Measurements from ENCODE around the gene AGAP1.

Gene AGAP1

DNA sequence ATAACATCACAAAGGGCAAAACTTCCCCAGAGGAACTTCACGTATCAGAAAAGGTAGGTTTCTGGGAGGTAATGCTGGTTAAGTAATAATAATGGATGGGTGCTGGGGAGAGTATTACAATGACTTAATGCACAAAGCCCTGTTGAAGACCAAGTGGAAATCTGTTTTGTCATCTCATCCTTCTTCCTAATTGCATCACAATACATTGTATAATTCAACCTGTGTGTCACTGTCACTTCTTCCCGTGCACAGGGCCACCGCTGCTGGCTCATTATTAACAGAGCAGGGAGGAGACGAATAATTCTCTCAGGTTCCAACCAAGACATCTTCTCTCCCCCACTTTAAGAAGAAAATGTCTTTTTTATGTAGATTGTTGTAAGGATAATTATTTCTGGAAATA is 290.9 kb downstream of the AGAP1 start:
- DNase-seq: no peak

DNA sequence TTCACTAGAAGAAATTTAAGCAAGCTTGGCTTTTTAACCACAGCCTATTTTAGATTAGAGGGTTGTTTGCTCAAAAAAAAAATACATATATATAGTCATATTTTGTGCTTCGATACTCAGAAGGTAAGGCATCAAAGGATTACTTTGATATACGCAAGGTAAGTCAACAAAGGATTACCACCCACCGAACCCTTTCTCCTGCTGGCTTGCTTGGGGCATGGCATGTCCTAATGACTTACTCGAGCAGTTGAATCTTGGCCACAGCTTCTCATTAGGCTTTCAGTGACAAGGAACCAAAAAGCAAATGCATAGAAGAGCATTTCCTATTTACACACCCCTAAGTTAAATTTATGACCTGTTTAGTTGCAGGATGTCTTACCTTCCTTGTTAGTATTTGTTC is 295.7 kb downstream of the AGAP1 start:
- DNase-seq: no peak

- no peak for DNase-seq
Measured at GRCh38 chr2:235793163-235793752, 299.4 kb downstream of the AGAP1 start.

- DNase-seq: no peak
Measured at GRCh38 chr2:235799281-235799680, 305.4 kb downstream of the AGAP1 start.

GRCh38 chr2:235802542-235802941 is 308.7 kb downstream of the AGAP1 start:
- no peak for DNase-seq

GRCh38 chr2:235803028-235803427 is 309.2 kb downstream of the AGAP1 start:
- no peak for DNase-seq

DNA sequence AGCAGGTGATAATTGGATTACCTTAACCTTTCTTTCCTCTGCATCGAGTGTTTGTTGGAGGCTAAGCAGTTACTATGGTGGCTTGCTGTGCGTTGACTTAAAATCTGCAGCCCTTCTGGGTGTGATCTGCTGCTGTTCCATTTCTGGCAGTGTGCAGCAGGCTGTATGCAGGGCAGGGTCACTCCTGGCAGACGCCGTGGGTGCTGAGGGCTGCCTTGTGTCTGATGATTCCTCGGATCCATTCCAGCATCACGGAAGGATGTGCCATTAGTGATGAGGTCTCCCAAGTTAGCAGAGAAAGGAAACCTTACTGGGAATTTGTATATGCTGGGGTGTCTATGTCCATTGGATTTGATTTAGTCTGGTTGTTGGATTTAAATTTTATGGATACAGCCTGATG is 310.8 kb downstream of the AGAP1 start:
- DNase-seq: no peak

DNA sequence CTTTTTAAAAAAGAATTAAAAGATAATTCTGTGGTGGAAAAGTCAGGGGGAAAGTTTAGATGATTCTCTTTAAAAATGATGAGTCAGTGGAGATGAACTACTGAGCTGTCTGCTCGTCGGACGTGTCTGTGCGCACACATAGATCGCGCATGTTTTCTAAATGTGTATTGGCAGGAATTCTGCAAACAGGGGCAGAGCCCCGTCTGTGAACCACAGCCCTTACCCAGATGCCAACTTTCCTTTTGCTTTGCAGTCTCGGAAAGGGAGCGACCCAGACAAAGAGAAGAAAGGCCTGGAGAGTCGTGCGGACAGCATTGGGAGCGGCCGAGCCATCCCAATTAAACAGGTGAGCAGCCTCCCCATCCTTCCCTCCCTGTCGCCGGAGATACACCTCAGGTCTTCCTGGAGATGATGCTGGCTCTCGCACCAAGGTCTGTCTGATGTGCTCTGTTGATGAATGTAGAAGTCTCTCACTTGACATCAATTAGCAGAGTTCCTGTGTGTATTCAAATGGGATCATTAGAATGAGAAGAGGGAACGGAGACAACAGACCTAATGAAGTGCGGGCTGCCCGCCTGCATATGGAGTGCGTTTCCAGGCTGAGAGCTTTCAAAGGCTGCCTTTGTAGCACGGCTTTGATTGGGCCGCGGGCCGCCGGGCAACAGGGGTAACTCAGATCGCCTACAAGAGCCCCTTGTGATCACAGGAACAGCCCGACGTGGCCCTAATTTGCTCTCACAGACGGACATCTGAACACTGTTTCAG is 313.3 kb downstream of the AGAP1 start:
- no peak for DNase-seq

DNA sequence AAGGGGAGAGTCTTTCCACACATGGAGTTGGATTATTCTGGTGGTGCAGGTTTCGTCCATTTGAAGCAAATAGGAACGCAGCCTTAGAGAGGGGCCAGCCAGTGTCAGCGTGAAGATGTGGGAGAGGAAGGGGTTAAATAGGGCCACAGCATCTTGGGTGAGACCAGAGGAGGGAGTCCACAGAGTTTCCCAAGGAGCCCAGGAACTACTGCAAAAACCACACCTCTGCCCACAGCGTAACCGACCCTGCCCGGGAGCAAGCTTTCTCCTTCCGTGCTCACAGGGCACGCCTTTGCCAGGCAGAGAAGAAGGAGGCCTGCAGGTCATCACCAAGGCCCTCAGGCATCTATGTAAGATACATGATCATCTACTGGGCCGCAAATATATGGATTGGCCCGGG is 314.5 kb downstream of the AGAP1 start:
- DNase-seq: no peak

- no peak for DNase-seq
Measured at GRCh38 chr2:235810252-235810651, 316.4 kb downstream of the AGAP1 start.

DNA sequence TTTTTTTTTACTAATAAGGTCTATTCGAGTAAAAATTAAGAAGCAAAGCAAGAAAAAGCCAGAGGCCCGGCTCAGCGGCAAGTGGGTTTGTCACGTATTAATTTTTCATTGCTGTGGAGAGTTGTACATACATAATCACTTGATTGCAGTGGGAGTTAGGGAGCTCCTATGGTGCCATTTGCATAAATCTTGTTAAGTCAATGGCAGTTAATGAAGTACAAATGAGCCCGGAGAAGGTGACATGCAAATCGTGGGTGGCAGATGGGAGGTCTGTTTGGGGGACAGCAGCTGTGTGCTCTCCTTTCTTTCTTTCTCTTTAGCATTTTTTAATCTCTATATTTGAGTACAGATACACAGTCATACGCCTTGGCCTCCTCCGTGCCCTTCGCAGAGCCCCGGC is 317.0 kb downstream of the AGAP1 start:
- no peak for DNase-seq

DNA sequence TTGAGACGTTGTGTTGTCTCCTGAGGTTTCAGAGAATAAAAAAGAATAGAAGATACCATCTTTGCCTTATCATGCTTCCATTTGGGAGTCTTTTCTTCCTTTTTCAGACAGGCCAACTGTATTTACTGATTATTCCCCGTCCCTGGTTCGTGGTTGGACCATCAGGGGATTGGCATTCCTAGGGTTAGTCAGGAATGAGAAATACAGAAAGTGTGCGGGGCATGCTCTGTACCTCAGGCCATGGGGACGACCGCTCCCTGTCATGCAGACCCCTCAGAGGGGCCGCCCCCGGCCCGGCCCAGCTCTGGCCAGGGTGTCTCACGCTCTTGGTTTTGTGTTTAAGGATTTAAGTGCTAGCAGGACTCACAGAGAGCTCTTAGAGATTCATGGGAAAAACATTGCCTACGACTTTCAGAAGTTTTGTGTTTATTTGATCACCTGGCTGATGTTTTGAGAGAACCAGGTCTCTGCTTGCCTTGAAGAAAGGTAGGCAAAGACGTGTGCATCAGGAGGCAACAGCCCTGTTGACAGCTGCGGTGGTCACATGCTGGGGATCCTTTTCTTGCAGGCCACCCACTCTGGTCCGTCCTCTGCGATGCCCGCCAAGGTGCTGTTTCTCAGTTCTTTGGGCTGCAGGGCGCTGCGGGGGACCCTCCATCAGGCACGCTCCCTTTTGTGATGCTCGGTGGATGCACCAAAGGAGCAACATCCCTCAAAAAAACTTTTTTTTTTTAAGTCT is 317.8 kb downstream of the AGAP1 start:
- DNase-seq: no peak

DNA sequence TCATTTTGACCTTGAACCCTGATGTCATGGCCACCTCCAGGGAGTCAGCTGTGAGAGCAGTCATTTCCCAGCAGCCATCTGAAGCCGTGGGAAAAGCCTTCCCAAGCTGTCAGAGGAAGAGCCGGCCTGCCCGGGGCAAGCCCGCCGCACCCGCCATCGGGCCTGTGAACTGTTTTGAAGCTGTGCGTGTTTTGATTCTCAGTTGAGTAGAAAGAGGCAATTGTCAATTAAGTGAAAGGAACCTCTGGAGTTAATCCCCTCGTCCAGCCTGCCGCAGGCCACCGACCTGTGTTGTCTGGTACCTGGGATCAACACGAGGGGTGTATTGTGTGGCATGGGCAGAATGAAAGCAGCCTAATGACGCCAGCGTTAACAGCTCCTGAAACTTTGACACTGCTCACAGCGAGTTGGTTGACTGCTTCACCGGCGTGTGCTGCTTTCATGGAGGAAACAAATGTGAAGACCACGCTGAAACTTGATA is 318.4 kb downstream of the AGAP1 start:
- DNase-seq: no peak

GRCh38 chr2:235813398-235813797 is 319.6 kb downstream of the AGAP1 start:
- no peak for DNase-seq

DNA sequence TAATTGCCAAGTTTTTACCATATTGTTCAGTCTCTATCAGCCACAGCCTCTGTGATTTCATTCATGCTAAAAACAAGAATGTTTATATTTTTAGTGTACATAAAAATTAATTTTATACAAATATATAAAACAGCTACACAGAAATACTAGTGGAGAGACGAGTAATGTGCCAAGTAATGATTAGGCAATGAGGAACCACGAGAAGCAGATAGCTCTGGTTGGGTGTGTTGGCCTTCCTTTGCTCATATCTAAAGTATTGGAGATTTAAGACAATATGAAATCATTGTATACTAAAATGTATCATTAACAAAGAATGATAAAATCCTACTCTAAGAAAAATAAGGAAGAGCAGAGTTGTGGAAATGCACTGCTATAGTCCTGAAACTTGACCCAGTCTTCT is 326.7 kb downstream of the AGAP1 start:
- no peak for DNase-seq

DNA sequence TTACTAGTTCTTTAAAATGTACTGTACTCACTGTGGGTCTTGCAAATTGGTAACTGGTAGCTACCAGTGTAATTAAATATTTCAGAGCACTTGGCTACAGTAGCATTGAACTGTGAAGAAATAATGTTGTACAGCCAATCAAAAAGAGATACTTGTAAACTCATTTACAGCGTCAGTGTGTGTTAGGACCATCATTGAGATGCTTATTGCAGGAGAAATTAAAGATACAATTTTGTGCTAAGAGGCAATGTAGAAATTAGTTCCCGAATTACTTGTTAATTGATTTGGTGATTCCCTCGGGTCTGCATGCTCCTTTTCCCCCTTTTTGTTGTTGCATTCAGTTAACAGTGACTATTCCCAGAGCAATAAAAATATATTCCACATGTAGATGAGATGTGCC is 330.5 kb downstream of the AGAP1 start:
- no peak for DNase-seq

- no peak for DNase-seq
Measured at GRCh38 chr2:235825946-235826345, 332.1 kb downstream of the AGAP1 start.

DNA sequence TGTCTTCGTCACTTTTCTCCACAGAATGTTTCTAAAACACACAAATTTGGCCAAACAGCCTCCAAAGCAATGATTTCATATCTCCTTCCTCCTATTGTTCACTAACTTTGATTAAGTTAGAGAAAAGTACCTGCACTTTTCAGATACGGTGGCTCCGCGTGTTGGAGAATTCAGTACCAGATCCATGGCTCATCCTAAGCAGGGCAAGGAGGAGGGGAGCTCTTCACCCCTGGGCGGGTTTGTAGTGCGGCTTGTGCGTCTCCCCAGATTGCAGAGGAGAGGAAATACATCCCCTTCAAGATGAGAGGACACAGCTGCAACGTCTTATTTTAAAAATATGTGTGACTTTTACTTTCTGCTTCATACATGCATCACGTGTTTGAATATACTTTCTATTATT is 333.0 kb downstream of the AGAP1 start:
- no peak for DNase-seq

- DNase-seq: no peak
Measured at GRCh38 chr2:235827585-235827992, 333.7 kb downstream of the AGAP1 start.

DNA sequence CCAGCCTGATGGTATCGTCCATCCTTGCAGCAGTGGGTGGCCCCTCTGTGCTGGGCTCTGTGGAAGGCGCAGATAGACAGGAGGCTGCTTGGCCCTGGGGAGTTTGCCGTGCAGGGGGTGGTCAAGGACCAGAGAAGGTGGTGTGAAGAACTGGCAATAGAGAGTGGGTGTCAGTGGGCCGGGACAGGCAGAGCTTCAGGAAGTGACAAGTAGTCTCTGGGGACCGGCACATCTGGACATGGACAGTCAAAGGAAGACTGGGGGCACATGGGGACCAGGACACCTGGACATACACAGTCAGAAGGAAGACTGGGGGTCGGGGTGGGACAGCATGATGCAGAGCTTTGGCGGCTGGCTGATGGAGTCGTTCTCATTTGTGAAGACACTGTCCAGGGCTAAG is 335.9 kb downstream of the AGAP1 start:
- DNase-seq: no peak

- DNase-seq: no peak
Measured at GRCh38 chr2:235831755-235832154, 337.9 kb downstream of the AGAP1 start.

- no peak for DNase-seq
Measured at GRCh38 chr2:235832941-235833340, 339.1 kb downstream of the AGAP1 start.

GRCh38 chr2:235833971-235834620 is 340.3 kb downstream of the AGAP1 start:
- no peak for DNase-seq

DNA sequence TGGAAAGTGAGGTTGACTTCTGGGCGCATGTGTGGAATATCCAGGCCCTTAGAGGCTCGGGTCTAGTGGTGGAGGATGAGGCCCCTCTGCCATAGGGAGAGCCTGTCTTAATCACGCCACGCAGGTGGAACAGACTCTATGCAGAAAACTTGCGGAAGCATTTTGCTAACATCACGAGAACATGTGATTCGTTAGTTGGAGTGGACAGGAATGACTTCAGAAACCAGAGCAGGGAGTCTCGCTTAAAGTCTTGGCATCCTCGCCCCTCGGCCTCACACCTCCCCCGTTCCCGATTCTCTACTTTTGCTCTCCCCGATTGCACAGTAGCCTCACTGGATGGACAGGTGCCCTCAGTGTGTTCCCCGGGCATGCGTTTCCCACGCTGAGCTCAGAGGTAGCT is 340.9 kb downstream of the AGAP1 start:
- DNase-seq: no peak
